Caki2 (cell line): ENCODE results near the gene OOEP. TPM values are rescaled to one million over a fixed set of nuclear protein-coding genes. Genes with fewer than 3 reads are reported as not detected.
A peak's percentile ranks its signal among the peaks of the same experiment; 100 is the strongest.
"Not testable (repeated sequence)": the region's sequence is repeated elsewhere in the genome, so short reads cannot be mapped to it uniquely, and the experiment has no call there.

ENCODE experiments used
- DNase-seq: peaks from one replicate; pipeline ENCODE4 v3.0.0-alpha.2; 2015; ENCODE audit warnings: low read depth
- in situ Hi-C: cut with HindIII; loops from 2 replicates; pipeline ENCODE4 v1.10.0; 2016; ENCODE audit warnings: low sequenced_read_pairs, low pct_unique_long_range_greater_than_20kb, mixed read lengths
- total RNA-seq: library from RNA; depleted of rRNA; stranded (reverse); fragments of >200 nt; shearing (Covaris generic); gene quantifications from 2 replicates; pipeline ENCODE4 v1.2.3, GENCODE V29; 2014; ENCODE audit warnings: low replicate concordance; rRNA removed

Gene OOEP
- 4.1 TPM in 1 of 2 replicates, not detected in the other for total RNA-seq

DNA sequence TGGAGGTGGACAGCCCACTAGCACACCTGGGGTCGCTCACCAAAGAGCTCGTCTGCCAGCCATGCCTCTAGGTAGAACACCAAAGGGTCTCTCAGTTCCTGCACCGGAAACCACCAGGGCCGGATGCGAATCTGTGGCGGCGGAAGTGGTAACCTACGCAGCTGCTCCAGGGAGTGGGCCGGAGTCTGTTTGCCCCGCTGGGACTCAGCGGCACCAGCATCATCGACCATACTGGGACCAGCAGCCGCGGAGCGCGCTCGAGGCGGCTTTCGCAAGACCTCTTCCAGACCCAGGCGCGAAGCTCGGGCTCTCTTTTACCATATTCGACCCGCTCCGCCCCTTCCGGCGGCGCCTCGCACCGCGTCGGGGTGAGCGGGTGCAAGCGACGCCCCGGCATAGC lies at the start of gene OOEP:
TSS of gene OOEP (minus strand) at position 335 of the 400 bp plus-strand sequence. CDS start at position 230, 105 bp downstream.
- no peak for DNase-seq
- in situ Hi-C loops = no loop called here

DNA sequence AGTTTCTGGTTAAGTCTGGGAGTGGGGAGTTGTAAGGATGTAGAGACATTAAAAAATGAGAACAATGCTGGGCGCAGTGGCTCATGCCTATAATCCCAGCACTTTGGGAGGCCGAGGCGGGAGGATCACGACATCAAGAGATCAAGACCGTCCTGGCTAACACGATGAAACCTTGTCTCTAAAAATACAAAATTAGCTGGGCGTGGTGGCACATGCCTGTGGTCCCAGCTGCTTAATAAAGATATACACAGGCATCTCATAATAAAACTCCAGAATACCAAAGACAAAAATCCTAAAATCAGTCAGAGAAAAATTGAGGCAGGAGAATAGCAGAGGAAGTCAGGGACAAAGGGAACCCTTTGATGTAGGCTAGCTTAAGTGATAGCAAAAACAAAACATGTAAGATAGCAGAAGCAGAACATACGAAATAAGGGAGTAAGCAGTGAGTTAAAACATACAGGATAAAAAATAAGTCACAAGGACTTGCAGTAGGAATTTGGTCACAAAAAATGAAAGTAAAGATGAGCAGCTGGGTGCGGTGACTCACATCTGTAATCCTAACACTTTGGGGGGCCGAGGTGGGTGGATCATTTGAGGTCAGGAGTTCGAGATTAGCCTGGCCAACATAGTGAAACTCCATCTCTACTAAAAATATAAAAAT lies 48.5 kb upstream of the OOEP start:
- in situ Hi-C loops = no loop called here
- no peak for DNase-seq

DNA sequence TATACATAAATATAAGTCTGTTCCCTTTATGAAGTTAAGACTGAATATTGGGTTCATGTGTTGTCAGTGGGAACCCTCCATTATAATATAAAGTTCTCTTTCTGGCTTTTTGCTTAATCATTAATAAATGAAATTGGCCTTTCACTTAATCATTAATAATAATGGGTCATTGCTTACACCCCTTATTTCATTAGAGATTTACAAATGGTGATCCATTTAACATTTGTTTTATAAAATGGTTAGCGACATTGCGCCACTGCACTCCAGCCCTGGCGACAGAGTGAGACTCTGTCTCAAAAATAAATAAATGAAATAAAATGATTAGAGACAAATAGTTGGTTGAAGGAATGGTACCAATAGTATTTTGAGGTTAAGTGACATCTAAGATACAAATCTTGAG lies 43.4 kb upstream of the OOEP start:
- in situ Hi-C loops = no loop called here
- DNase-seq = no peak

DNA sequence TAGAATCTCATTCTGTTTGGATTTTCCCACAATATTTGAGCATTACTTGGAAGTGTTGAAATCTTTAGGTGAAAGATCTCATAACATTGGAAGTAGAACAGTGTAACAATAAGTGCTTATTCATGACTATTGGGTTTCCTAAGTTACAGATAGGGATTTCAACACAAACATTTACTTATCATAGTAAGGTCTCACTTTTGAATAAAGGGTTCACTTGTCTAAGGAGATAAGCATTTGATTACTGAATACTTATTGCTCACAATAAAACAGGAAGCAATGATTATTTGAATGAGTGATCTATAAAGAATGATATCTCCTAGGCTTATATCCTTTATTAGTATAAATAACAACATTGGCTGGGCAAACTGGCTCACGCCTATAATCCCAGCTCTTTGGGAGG lies 39.7 kb upstream of the OOEP start:
- no peak for DNase-seq
- in situ Hi-C loops = no loop called here

DNA sequence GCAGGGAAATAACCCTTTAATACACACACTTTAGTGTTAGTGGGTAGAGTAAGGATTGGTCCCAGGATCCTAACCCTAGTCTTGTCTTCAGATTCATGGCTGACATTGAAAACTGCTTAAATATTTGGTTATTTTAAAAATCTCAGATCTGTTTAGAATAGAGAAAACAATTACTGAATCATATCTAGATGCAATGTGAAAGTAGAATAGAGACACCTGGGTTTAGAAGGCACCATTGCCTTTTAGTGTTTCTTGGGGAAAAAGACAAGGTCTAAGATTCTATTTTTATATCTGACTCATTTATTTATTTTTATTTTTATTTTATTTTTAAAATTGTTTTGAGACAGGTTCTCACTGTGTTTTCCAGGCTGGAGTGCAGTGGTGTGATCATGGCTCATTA lies 31.0 kb upstream of the OOEP start:
- DNase-seq = no peak

DNA sequence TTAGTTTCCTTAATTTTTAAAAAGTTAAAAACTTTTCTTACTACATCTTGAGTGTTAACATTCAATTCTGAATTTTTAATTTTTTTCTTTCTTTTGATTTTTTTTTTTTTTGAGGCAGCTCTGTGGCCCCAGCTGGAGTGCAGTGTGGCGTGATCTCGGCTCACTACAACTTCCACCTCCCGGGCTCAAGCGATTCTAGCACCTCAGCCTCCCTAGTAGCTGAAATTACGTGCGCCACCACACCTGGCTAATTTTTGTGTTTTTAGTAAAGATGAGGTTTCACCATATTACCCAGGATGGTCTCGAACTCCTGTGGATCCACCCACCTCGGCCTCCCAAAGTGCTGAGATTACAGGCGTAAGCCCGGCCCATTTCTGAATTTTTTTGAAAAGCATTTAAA lies 26.2 kb upstream of the OOEP start:
- in situ Hi-C loops = no loop called here
- DNase-seq = no peak

More for the DNA sequence above, 31.0 kb upstream of the OOEP start:
- in situ Hi-C loops = no loop called here

DNA sequence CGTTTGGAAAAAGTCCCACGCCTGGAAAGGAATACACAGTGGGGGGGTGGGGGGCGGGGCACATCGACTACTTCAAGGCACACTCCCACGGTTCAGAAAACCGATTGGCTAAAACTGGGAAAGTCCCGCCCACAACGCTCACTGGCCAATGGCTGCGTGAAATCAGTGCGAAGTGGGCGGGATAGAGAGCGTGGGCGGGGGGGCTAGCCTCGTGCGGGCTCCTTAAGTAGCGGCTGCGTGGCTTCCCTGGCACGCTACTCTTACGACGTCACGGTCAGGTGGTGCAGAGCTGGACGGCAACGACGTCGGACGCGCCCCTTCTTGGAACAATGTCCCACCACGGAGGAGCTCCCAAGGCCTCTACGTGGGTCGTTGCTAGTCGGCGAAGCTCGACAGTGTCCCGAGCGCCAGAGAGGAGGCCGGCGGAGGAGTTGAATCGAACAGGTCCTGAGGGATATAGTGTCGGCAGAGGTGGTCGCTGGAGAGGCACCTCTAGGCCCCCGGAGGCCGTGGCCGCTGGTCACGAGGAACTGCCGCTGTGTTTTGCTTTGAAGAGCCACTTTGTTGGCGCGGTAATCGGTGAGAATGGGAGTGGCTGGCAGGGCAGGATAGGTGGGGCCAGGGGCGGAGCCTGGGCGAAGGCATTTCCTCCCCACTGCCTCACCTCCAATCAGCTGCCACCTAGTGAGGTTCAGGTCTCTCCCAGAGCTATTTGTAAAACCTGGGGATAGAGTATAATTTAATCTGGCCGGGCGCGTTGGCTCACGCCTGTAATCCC lies 25.1 kb upstream of the OOEP start, which contains the start of gene DDX43:
TSS of gene DDX43 (plus strand) at position 252 of the 778 bp plus-strand sequence. CDS start at position 330, 78 bp downstream.
- in situ Hi-C loops = no loop called here
- peak; percentile 85 for DNase-seq

DNA sequence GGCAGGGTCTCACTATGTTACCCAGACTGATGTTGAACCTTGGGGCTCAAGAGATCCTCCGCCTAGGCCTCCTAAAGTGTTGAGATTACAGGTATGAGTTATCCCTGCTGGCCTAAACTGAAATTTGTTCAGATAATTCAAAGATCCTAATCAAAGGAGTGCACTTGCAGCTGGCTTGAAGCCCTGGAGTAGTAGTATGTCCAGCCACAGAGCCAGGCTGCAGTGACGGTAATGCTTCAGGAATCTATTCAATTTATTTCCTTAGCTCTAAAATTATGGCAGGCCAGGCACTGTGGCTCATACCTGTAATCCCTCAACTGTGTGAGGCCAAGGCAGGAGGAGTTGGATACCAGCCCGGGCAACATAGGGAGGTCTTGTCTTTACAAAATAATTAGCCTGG lies 23.6 kb upstream of the OOEP start:
- in situ Hi-C loops = no loop called here
- DNase-seq = no peak

DNA sequence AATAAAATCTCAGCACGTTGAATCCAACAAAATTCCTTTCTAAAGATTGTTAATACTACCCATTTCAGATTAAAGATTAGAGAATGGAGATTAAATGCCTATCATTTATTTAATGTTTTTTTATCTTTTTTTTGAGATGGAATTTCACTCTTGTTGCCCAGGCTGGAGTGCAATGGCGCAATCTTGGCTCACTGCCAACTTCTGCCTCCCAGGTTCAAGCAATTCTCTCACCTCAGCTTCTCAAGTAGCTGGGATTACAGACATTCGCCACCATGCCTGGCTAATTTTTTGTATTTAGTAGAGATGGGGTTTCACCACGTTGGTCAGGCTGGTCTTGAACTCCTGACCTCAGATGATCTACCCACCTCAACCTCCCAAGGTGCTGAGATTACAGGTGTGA lies 22.5 kb upstream of the OOEP start:
- in situ Hi-C loops, DNase-seq: not testable (repeated sequence)

DNA sequence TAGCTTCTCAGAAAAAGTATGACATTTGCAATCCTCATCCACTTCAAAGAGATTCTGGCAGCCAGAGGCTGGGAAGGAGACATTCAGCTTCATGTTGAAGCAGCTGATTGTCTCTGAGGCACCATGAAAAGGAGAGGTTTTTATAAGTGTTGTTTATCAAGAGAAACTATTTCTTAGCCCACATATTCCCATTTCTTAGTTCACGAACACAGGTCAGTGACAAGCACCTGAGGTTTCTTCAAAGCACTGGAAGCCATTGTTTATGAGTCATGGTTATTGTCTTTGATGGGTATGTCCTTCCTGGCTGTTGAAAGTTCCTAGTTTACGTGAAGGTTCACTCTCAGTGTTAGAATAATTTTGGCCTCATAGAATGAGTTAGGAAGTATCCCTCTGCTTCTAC lies 22.0 kb upstream of the OOEP start:
- in situ Hi-C loops = no loop called here
- no peak for DNase-seq

DNA sequence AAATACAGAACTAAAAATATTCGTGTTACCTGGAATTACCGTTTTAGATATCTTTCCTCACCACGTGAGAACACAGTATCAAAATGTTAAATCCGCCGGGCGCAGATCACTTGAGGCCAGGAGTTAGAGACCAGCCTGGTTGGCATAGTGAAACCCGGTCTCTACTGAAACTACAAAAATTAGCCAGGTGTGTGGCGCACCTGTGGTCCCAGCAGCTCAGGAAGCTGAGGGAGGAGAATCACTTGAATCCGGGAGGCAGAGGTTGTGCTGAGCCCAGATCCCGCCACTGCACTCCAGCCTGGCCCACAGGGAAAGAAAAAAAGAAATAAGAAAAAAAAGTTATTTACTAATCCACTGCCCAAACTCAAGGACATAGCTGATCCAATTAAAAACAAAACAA lies 20.2 kb upstream of the OOEP start:
- in situ Hi-C loops = no loop called here
- DNase-seq = no peak

DNA sequence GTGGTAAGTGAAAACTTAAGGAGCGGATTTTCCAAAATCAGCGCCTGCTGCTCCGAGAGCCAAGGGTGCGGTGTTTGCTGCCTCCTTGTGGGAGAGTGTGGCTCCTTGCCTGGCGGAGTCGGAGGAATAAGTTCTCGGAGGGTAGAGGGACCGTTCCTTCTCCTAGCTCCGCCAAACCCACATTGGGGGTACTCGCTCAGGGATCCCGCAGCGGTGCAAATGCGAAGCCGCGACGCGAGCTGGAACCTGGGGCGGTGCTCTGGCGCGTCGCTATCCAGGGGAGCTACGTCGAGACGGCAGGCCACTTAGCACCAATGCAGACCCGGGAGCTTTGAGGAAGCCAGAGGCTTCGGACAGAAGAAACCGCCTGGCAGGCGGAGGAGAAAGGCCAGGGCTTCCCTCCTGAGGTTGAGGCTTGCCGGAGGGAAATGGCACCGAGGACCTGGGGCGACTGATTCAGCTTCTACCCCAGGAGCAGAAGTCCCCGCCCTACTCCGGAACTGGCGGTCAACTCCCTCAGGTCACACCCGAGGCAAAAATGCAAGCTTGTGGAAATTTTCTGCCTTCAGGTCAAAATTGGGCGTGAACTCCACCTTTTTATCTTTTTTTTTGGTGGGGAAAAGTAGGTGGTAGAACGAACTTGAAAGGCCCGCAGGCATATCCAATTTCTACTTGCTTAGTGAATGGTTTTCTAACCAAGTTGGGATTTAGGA lies 19.3 kb upstream of the OOEP start:
- in situ Hi-C loops = no loop called here

DNA sequence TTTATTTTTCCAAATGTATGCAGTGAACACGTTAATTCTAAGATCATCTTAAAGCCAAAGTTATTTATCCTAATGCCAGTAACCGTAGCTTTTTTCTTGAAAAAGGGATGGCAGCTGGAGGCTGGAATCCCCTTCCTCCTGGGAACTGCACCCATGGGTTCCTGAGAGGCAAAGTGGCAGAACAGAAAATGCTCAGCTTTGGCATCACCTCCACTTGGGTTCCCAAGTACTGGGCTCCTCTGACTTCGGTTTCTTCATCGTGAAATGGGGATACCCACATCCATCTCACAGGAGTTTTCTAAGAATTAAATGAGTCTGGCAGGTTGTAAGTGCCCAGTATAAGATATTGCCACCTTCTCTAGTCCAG lies 18.7 kb upstream of the OOEP start:
- DNase-seq = no peak
- in situ Hi-C loops = no loop called here

More for the DNA sequence above, 19.3 kb upstream of the OOEP start:
- peak; percentile 69 for DNase-seq

DNA sequence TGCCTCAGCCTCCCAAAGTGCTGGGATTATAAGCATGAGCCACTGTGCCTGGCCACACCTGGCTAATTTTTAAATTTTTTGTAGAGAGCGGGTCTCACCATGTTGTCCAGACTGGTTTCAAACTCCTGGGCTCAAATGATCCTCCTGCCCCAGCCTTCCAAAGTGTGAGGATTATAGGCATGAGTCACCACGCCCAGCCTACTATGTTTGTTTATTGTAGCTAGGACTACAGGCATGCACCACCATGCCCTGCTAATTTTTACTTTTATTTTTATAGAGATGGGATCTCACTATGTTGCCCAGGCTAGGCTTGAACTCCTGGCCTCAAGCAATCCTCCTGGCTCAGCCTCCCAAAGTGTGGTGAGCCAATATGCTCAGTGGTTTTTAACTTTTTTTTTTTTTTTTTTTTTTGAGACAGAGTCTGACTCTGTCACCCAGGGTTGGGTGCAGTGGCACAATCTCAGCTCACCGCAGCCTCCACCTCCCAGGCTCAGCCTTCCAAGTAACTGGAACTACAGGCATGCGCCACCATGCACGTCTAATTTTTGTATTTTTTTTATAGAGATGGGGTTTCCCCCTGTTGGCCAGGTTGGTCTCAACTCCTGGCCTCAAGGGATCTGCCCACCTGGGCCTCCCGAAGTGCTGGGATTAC lies 12.9 kb upstream of the OOEP start:
- DNase-seq = peak; percentile 13
- in situ Hi-C loops = no loop called here

DNA sequence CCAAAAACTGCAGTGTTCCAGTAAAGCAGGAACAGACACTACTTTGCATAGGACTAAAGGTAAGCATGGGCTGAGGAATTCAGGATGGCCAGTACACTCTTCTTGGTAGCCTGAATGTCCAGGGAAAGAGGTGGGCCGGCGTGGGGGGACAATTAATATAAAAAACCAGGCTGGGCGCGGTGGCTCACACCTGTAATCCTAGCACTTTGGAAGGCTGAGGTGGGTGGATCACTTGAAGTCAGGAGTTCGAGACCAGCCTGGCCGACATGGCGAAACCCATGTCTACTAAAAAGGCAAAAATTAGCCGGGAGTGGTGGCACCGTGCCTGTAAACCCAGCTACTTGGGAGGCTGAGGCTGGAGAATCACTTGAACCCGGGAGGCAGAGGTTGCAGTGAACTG lies 11.8 kb upstream of the OOEP start:
- in situ Hi-C loops, DNase-seq: not testable (repeated sequence)

DNA sequence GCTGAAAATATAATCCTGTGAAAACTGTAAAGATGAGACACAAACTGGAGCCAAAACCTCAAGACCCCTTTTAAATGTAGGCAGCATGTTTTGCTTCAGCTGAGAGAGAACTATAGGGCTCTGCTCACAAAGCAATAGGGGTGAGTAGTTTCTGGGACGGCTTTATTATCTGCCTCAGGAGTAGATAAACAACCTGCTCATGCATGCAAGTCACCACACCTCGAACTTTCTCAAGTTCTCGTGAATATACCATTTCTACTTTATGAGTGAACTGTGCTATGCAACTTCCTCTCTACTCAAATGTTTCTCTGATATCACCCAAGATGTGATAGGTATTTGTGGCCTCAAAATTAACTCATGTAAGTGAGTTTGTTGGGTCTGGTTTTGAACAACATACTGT lies 7.5 kb upstream of the OOEP start:
- DNase-seq = no peak
- in situ Hi-C loops = no loop called here

DNA sequence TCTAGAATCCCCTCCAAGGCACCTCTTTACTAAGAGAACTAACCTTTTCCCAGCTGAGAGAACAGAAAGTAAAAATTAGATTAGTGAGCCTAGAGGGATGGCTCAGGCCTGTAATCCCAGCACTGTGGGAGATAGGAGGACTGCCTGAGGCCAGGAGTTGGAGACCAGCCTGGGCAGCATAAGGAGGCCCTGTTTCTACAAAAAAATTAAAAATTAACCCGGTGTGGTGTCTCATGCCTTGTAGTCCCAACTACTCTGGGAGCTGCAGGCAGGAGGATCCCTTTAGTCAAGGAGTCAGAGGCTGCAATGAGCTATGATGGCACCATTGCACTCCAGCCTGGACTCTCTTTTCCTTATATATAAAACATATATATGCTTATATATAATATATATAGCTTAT lies 5.5 kb upstream of the OOEP start:
- in situ Hi-C loops = no loop called here
- peak; percentile 18 for DNase-seq

DNA sequence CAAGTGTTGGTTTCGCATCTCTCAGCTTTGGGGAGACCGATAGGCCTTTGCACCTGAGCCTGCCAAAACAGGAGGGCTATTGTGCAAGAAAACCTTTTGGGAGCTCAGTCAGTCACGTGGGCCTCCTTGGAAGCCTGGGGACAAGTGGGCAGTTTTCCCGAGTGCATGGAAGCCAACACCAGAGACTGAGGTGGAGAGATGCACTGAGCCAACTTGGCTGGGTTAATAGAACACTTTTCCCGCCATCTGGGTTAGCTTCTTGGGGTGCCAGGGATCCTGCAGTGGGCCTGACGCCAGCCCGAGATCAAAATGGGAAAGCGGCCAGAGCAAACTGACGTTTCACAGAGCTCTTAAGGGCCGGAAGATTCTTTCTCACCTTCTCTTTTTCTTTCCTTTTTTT lies 2.8 kb upstream of the OOEP start:
- no peak for DNase-seq
- in situ Hi-C loops = no loop called here

DNA sequence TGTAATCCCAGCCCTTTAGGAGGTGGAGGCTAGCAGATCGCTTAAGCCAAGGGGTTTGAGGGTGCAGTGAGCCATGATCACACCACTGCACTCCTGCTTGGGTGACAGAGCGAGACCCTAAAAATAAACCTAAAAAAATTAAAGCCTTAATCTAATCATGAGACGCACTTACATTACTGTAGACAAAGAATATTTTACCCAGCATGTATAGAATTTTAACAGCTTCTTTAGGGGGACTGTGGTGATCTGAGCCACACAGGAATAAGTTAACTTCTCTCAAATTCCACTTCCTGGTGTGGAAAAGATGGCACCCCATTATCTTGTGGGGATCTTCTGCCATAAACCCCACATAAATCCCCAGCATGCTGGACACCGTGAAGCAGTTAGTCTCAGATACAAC lies 2.3 kb upstream of the OOEP start:
- in situ Hi-C loops = no loop called here
- DNase-seq = no peak
